GM23248 (cell line): ENCODE results near the gene FHAD1.

Experiments used
- EZH2 ChIP-seq: fragments of 200-600 bp; sonication (generic); IDR thresholded peaks from 2 replicates; pipeline ENCODE4 v1.6.1; 2018; ENCODE audit warnings: antibody characterized with exemption, mild to moderate bottlenecking; ENCODE audit not compliant: insufficient read depth, poor library complexity, severe bottlenecking
- EZH2phosphoT487 ChIP-seq: fragments of 200-600 bp; sonication (generic); IDR thresholded peaks from 2 replicates; pipeline ENCODE4 v1.6.1; 2018; ENCODE audit warnings: antibody characterized with exemption, moderate library complexity, mild to moderate bottlenecking, low read depth; ENCODE audit not compliant: insufficient read depth

- TF ChIP-seq EZH2 (no peak), EZH2phosphoT487 (no peak)
Observed at GRCh38 chr1:15380601-15381508, 133.8 kb downstream of the FHAD1 start.
